SIG-M5 treated with dmso at 0.1 percent for 504 hours (cell line): ENCODE results near the gene OPN4.

Source experiments
- DNase-seq: peaks from one replicate; lab custom pipeline; 2025; ENCODE audit not compliant: unreplicated experiment; lab: John Stamatoyannopoulos, UW

OPN4 gene

GRCh38 chr10:86699125-86699524 lies 44.8 kb downstream of the OPN4 start:
- no peak for DNase-seq

- DNase-seq: no peak
Observed at GRCh38 chr10:86699541-86699940, 45.2 kb downstream of the OPN4 start.

GRCh38 chr10:86699991-86700840 lies 45.9 kb downstream of the OPN4 start:
- DNase-seq: no peak

GRCh38 chr10:86700851-86701617 lies 46.7 kb downstream of the OPN4 start:
- no peak for DNase-seq

GRCh38 chr10:86703176-86703575 lies 48.8 kb downstream of the OPN4 start:
- DNase-seq: no peak

GRCh38 chr10:86705139-86705538 lies 50.8 kb downstream of the OPN4 start:
- DNase-seq: no peak

- no peak for DNase-seq
Observed at GRCh38 chr10:86705905-86706304, 51.6 kb downstream of the OPN4 start.

GRCh38 chr10:86706401-86706841 lies 52.1 kb downstream of the OPN4 start:
- no peak for DNase-seq

- DNase-seq: no peak
Observed at GRCh38 chr10:86706977-86707376, 52.6 kb downstream of the OPN4 start.

GRCh38 chr10:86707505-86707904 lies 53.2 kb downstream of the OPN4 start:
- no peak for DNase-seq

- DNase-seq: no peak
Observed at GRCh38 chr10:86708068-86708782, 53.9 kb downstream of the OPN4 start.

GRCh38 chr10:86708783-86709380 lies 54.5 kb downstream of the OPN4 start:
- no peak for DNase-seq

GRCh38 chr10:86709396-86710185 lies 55.2 kb downstream of the OPN4 start:
- no peak for DNase-seq

- DNase-seq: peak; percentile 79
Observed at GRCh38 chr10:86710987-86711512, 56.7 kb downstream of the OPN4 start.

GRCh38 chr10:86711513-86712316 lies 57.4 kb downstream of the OPN4 start:
- peak; percentile 16 for DNase-seq

- DNase-seq: no peak
Observed at GRCh38 chr10:86712317-86712707, 58.0 kb downstream of the OPN4 start.

GRCh38 chr10:86715156-86715795 lies 60.9 kb downstream of the OPN4 start:
- no peak for DNase-seq

GRCh38 chr10:86715836-86716235 lies 61.5 kb downstream of the OPN4 start:
- no peak for DNase-seq
